NCI-H2196 (cell line): Measurements from ENCODE around the gene OMA1.
"Not testable (repeated sequence)": the region's sequence is repeated elsewhere in the genome, so short reads cannot be mapped to it uniquely, and the experiment has no call there.

Source experiments
- DNase-seq: peaks from one replicate; lab custom pipeline; 2025; ENCODE audit not compliant: unreplicated experiment; lab: John Stamatoyannopoulos, UW

Gene OMA1

GRCh38 chr1:58546520-58547308 is at the start of gene OMA1:
Gene OMA1, minus strand, starts transcription at chr1:58546726. Its CDS starts 7,432 bp downstream, at chr1:58539294.
- peak; percentile 96 for DNase-seq

GRCh38 chr1:58594546-58594945 is 48.0 kb upstream of the OMA1 start:
- DNase-seq, result no peak

- DNase-seq, result peak; percentile 19
Observed at GRCh38 chr1:58592522-58593134, 46.1 kb upstream of the OMA1 start.

- DNase-seq, result no peak
Observed at GRCh38 chr1:58591806-58592205, 45.3 kb upstream of the OMA1 start.

GRCh38 chr1:58590019-58590418 is 43.5 kb upstream of the OMA1 start:
- no peak for DNase-seq

GRCh38 chr1:58588396-58588795 is 41.9 kb upstream of the OMA1 start:
- no peak for DNase-seq

- no peak for DNase-seq
Observed at GRCh38 chr1:58587667-58588066, 41.1 kb upstream of the OMA1 start.

- DNase-seq, result no peak
Observed at GRCh38 chr1:58586271-58586670, 39.7 kb upstream of the OMA1 start.

- DNase-seq, result no peak
Observed at GRCh38 chr1:58585581-58586151, 39.1 kb upstream of the OMA1 start.

- DNase-seq, result no peak
Observed at GRCh38 chr1:58585166-58585565, 38.6 kb upstream of the OMA1 start.

- no peak for DNase-seq
Observed at GRCh38 chr1:58584082-58584895, 37.8 kb upstream of the OMA1 start.

- no peak for DNase-seq
Observed at GRCh38 chr1:58583496-58583895, 37.0 kb upstream of the OMA1 start.

- not testable (repeated sequence) for DNase-seq
Observed at GRCh38 chr1:58582143-58582542, 35.6 kb upstream of the OMA1 start.

GRCh38 chr1:58581641-58582040 is 35.1 kb upstream of the OMA1 start:
- no peak for DNase-seq

- DNase-seq, result no peak
Observed at GRCh38 chr1:58580186-58580585, 33.7 kb upstream of the OMA1 start.

- DNase-seq, result no peak
Observed at GRCh38 chr1:58577654-58578030, 31.1 kb upstream of the OMA1 start.

- DNase-seq, result no peak
Observed at GRCh38 chr1:58576727-58577653, 30.5 kb upstream of the OMA1 start, which contains the start of gene TACSTD2. Gene TACSTD2, minus strand, starts transcription at chr1:58577252. Its CDS starts 96 bp downstream, at chr1:58577156.

- DNase-seq, result no peak
Observed at GRCh38 chr1:58576325-58576726, 29.8 kb upstream of the OMA1 start.

- no peak for DNase-seq
Observed at GRCh38 chr1:58575551-58576324, 29.2 kb upstream of the OMA1 start.

- no peak for DNase-seq
Observed at GRCh38 chr1:58574816-58575215, 28.3 kb upstream of the OMA1 start.
